ENCODE results near the gene ALKBH3. TPM values are rescaled to one million over a fixed set of nuclear protein-coding genes. Genes with fewer than 3 reads are reported as not detected.
A peak's percentile ranks its signal among the peaks of the same experiment; 100 is the strongest.

Gene ALKBH3
- total RNA-seq, 2 donors from 2014 or later: 9.3 to 13.9 TPM

DNA sequence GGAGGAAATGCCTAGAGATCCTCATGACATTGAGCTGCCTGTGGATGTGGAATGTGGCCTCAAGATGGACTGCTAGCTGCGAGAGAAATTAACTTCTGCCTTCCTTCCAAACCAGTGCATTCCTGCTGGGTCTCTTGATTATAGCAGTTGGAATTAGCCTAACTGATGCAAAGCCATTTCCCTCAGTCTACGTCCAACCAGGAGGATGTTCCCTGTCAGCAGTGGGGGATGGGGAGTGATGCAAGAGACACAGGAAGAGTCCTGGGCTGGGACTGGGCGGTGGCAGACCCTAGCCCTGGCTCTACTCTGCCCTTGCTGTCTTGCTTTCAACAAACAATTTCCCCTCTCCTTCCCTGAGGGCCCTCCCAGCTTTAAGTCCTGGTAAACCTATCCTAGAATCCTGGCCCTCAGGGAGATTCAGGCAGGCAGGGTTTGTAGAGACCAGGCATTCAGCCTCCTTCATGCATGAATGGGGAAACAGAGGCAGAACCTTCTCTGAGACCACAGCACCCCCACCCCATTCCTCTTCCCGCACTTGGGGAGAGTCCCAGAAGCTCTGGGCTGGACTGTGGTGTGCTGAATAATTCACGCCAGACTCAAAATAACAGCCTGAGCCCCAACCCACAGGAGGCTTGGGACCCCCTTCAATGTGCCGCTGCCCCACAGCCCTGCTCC lies 78.8 kb downstream of the ALKBH3 start:
- Histone ChIP-seq H3K9me3 (ENCODE audit: control insufficient read depth, low read length) (peaks cover 16% of the 10 kb centered on the region), H3K9ac (ENCODE audit: extremely low read depth, low read length, poor library complexity, severe bottlenecking) (no peak overlapping the region), H3K27ac (ENCODE audit: low read depth, low read length) (no peak overlapping the region), H3K36me3 (ENCODE audit: control insufficient read depth, insufficient read depth, low read length) (no peaks in the 10 kb centered on the region), H3K27me3 (ENCODE audit: control insufficient read depth, insufficient read depth, low read length, poor library complexity, severe bottlenecking) (no peaks in the 10 kb centered on the region), H3K4me3 (ENCODE audit: low read length) (no peak overlapping the region), H3K4me1 (ENCODE audit: control insufficient read depth, insufficient read depth, low read length) (no peaks in the 10 kb centered on the region)
- H3K36me3 Mint-ChIP-seq (ENCODE audit: low read depth): no peaks in the 10 kb centered on the region
- peaks cover 16% of the 10 kb centered on the region for H3K4me1 Mint-ChIP-seq
- DNase-seq: no peak
- 94 to 100% methylated on average over 1 to 6 of the region's 6 CpGs for WGBS, 2 experiments (ENCODE audit: insufficient coverage in 1 of 2, insufficient read length in 1 of 2)
- H3K27me3 Mint-ChIP-seq (ENCODE audit: insufficient read depth): peaks cover 1% of the 10 kb centered on the region
- no peak overlapping the region for H3K4me3 Mint-ChIP-seq
- TF ChIP-seq, protein P1, sequence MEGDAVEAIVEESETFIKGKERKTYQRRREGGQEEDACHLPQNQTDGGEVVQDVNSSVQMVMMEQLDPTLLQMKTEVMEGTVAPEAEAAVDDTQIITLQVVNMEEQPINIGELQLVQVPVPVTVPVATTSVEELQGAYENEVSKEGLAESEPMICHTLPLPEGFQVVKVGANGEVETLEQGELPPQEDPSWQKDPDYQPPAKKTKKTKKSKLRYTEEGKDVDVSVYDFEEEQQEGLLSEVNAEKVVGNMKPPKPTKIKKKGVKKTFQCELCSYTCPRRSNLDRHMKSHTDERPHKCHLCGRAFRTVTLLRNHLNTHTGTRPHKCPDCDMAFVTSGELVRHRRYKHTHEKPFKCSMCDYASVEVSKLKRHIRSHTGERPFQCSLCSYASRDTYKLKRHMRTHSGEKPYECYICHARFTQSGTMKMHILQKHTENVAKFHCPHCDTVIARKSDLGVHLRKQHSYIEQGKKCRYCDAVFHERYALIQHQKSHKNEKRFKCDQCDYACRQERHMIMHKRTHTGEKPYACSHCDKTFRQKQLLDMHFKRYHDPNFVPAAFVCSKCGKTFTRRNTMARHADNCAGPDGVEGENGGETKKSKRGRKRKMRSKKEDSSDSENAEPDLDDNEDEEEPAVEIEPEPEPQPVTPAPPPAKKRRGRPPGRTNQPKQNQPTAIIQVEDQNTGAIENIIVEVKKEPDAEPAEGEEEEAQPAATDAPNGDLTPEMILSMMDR (conservative IDR thresholded peaks at IDR 0.05): no peak
- H3K27ac Mint-ChIP-seq: no peak overlapping the region
- peaks cover 9% of the 10 kb centered on the region for H3K9me3 Mint-ChIP-seq

DNA sequence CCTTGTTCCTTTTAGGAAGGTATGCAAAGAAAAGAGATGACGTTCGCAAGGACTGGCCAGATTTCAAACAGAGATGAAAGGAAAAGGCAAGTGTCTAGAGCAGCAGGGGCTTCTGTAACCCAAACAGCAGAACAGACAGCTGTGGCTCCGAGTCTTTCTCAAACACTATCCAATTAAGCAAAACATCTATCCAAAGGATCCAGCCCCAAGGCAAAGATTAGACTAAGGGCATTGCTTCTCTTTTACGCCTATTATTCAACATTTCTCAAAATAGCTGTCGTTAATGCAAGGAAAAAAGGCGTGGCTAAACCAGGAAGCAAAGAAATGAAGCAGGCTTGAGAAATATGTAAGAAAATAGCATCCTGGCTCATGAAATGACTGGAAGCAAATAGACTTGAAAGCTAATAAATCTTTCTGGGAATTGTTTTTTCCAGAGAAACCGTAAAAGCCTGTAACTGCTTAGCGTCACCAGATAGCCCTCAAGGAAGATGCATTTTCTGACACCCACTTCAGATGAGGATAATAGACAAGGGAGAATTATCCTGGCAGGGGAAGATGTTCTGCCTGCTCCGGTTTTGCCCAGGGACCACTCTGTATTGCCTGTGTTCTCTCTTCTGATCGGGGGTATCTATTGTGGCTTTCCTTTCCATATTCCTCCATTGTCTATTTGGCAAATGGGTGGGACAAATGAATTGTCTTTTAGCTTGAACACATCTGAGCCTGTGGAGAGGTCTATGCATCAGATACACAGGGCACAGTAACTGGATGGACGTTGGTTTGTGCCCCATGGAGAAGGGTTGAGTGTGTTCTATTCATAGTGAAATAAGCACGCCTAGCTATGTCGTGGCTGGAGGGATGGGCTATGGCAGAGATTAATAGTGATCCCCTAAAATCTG lies 82.0 kb downstream of the ALKBH3 start:
- H3K27me3 ChIP-seq (ENCODE audit: control insufficient read depth, insufficient read depth, low read length, poor library complexity, severe bottlenecking): no peaks in the 10 kb centered on the region
- Mint-ChIP-seq H3K27ac (no peak overlapping the region), H3K4me1 (peaks cover 8% of the 10 kb centered on the region), H3K27me3 (ENCODE audit: insufficient read depth) (peaks cover 2% of the 10 kb centered on the region), H3K4me3 (no peak overlapping the region), H3K9me3 (peaks cover 13% of the 10 kb centered on the region), H3K36me3 (ENCODE audit: low read depth) (no peaks in the 10 kb centered on the region)
- H3K4me1 ChIP-seq (ENCODE audit: control insufficient read depth, insufficient read depth, low read length): no peaks in the 10 kb centered on the region
- H3K9me3 ChIP-seq (ENCODE audit: control insufficient read depth, low read length): peaks cover 16% of the 10 kb centered on the region
- WGBS, 2 experiments (ENCODE audit: insufficient coverage in 1 of 2, insufficient read length in 1 of 2): 58 to 68% methylated on average over 7 to 13 of the region's 13 CpGs
- no peak overlapping the region for H3K4me3 ChIP-seq (ENCODE audit: low read length)
- no peak overlapping the region for H3K9ac ChIP-seq (ENCODE audit: extremely low read depth, low read length, poor library complexity, severe bottlenecking)
- TF ChIP-seq, protein P1 (conservative IDR thresholded peaks at IDR 0.05): no peak
- H3K27ac ChIP-seq (ENCODE audit: low read depth, low read length): peak overlapping the region; percentile 25
- no peak for DNase-seq
- no peaks in the 10 kb centered on the region for H3K36me3 ChIP-seq (ENCODE audit: control insufficient read depth, insufficient read depth, low read length)

DNA sequence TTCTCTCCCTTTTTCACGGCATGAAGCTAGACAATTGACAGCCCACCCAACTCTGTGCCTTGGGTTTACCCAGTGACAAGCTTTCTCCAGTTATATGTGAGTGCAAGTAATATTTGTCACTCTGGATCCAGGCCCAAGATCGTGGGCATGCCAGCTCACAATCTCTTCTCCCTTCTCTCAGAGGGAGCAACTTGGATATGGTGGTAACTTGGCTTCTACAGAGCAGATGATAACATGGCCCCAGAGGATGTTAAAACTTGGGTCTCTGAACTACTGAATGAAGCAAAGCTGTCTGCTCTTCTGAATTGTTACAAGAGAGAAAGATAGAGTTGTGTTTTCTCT lies 82.6 kb downstream of the ALKBH3 start:
- no peaks in the 10 kb centered on the region for H3K36me3 ChIP-seq (ENCODE audit: control insufficient read depth, insufficient read depth, low read length)
- Mint-ChIP-seq H3K27me3 (ENCODE audit: insufficient read depth) (peaks cover 2% of the 10 kb centered on the region), H3K4me3 (no peak overlapping the region), H3K4me1 (peaks cover 6% of the 10 kb centered on the region), H3K36me3 (ENCODE audit: low read depth) (no peaks in the 10 kb centered on the region), H3K27ac (no peak overlapping the region), H3K9me3 (peaks cover 11% of the 10 kb centered on the region)
- H3K9ac ChIP-seq (ENCODE audit: extremely low read depth, low read length, poor library complexity, severe bottlenecking): no peak overlapping the region
- peaks cover 10% of the 10 kb centered on the region for H3K9me3 ChIP-seq (ENCODE audit: control insufficient read depth, low read length)
- no peaks in the 10 kb centered on the region for H3K4me1 ChIP-seq (ENCODE audit: control insufficient read depth, insufficient read depth, low read length)
- TF ChIP-seq, protein P1 (conservative IDR thresholded peaks at IDR 0.05): no peak
- DNase-seq: no peak
- 89 to 100% methylated on average over 1 to 2 of the region's 2 CpGs for WGBS, 2 experiments (ENCODE audit: insufficient coverage in 1 of 2, insufficient read length in 1 of 2)
- H3K27me3 ChIP-seq (ENCODE audit: control insufficient read depth, insufficient read depth, low read length, poor library complexity, severe bottlenecking): no peaks in the 10 kb centered on the region
- H3K27ac ChIP-seq (ENCODE audit: low read depth, low read length): no peak overlapping the region
- no peak overlapping the region for H3K4me3 ChIP-seq (ENCODE audit: low read length)

Data from endodermal cell (in vitro differentiated cells).